Gastrocnemius medialis (tissue), 4 donors: Measurements from ENCODE around the gene GCG.

Source experiments
- POLR2A ChIP-seq, 2 donors: fragments of 450-650 bp; IDR thresholded peaks; one replicate each; pipeline ENCODE4 v1.6.1; 2017; ENCODE audit warnings: antibody characterized with exemption in 2 of 2, mild to moderate bottlenecking in 2 of 2, moderate library complexity in 2 of 2
- TF ChIP-seq, protein P1 (sequence below), 5 experiments: fragments of 450-650 bp in 3 of 5; fragments of 200-600 bp in 2 of 5; sonication (generic) in 2 of 5; IDR thresholded peaks in 4 of 5; conservative IDR thresholded peaks in 1 of 5; 1 replicate in 4 of 5; 2 replicates in 1 of 5; pipeline ENCODE4 v1.5.1; 2016 to 2019; ENCODE audit warnings: antibody characterized with exemption in 5 of 5, mild to moderate bottlenecking in 3 of 5, moderate library complexity in 3 of 5

DNA sequence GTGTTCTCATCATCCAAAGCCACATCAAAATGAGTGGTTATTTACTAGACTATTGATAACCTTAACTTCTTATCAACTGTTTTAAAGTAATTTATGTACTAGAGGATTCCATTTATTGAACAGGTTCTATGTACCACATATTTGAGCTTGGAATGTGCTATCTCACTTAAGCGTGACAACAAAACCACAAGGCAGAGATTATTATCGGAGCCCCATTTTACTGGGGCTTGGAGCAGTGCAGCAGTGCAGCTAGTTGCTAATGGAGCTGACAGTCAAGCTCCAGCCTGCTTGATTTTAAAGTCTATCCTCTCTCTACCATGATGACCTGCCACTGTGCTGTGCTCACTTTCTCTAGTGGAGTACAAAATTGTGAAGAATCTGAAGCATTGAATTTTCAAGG is 24.6 kb downstream of the GCG start:
- TF ChIP-seq, protein P1, sequence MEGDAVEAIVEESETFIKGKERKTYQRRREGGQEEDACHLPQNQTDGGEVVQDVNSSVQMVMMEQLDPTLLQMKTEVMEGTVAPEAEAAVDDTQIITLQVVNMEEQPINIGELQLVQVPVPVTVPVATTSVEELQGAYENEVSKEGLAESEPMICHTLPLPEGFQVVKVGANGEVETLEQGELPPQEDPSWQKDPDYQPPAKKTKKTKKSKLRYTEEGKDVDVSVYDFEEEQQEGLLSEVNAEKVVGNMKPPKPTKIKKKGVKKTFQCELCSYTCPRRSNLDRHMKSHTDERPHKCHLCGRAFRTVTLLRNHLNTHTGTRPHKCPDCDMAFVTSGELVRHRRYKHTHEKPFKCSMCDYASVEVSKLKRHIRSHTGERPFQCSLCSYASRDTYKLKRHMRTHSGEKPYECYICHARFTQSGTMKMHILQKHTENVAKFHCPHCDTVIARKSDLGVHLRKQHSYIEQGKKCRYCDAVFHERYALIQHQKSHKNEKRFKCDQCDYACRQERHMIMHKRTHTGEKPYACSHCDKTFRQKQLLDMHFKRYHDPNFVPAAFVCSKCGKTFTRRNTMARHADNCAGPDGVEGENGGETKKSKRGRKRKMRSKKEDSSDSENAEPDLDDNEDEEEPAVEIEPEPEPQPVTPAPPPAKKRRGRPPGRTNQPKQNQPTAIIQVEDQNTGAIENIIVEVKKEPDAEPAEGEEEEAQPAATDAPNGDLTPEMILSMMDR (IDR thresholded peaks at IDR 0.05 in 4 of 5, conservative IDR thresholded peaks at IDR 0.05 in 1 of 5): no peak
- no peak for TF ChIP-seq POLR2A (IDR thresholded peaks at IDR 0.05)
